HCT116 (cell line): ENCODE results near the gene TMEM86A. TPM values are rescaled to one million over a fixed set of nuclear protein-coding genes. Genes with fewer than 3 reads are reported as not detected.

Experiments used
- ATAC-seq: fragments of 200-7000 bp; cut with Tn5 transposase; 2 replicates; pipeline ENCODE4 v1.9.1; 2020; ENCODE audit warnings: mild to moderate bottlenecking, moderate library complexity
- BruUV-seq: library from RNA; stranded (reverse); fragments of 400-500 nt; replicated peaks from 2 replicates; lab custom pipeline; 2021; lab: Mats Ljungman, UMichigan
- CTCF ChIA-PET: fragments of 300-600 bp; sonication (Branson Sonifier 250); formaldehyde crosslinking; loops from one replicate; lab custom pipeline; 2021; ENCODE audit warnings: antibody characterized with exemption; lab: Charles Lee
- POLR2A ChIA-PET: fragments of 300-600, 350-600 bp; sonication (Branson Sonifier 250); formaldehyde crosslinking; loops from one replicate; lab custom pipeline; 2021; ENCODE audit warnings: antibody characterized with exemption; lab: Charles Lee
- RAD21 ChIA-PET, 2 experiments: fragments of 300-600 bp; sonication (Branson Sonifier 250); formaldehyde crosslinking; loops; one replicate each; lab custom pipeline; 2023; ENCODE audit warnings: low total read pairs in 2 of 2; ENCODE audit not compliant: uncharacterized antibody in 2 of 2, unreplicated experiment in 2 of 2, low non-redundant PET in 1 of 2; lab: Charles Lee
- DNase-seq: peaks from one replicate; pipeline ENCODE4 v3.0.0-alpha.2; 2010; ENCODE audit warnings: low read depth, low spot score
- H2AFZ ChIP-seq: fragments of 200-600 bp; shearing (Covaris generic), sonication (generic); 2 replicates; pipeline ENCODE4 v1.6.1; 2017; ENCODE audit warnings: low read depth, mixed run types, mixed read lengths, antibody characterized with exemption, low read length; ENCODE audit not compliant: poor library complexity, severe bottlenecking
- H3K27ac ChIP-seq: 2 replicates; pipeline ENCODE4 v1.5.1; 2012; ENCODE audit warnings: low read depth, low read length
- H3K27me3 ChIP-seq: fragments of 200-600 bp; sonication (generic); 2 replicates; pipeline ENCODE4 v1.6.1; 2016; ENCODE audit warnings: mixed run types, low read length, mixed read lengths; ENCODE audit not compliant: insufficient read depth
- H3K36me3 ChIP-seq, 2 experiments: fragments of 200-500 bp in 1 of 2; fragments of 200-600 bp in 1 of 2; sonication (Bioruptor generic) in 1 of 2; sonication (generic) in 1 of 2; 2 replicates each; pipeline versions ENCODE4 v1.5.1 to v1.6.1; 2014 to 2016; ENCODE audit warnings: low read length in 2 of 2, inconsistent platforms in 1 of 2, mixed read lengths in 1 of 2, mixed run types in 1 of 2; ENCODE audit not compliant: insufficient read depth in 2 of 2, control insufficient read depth in 1 of 2
- H3K4me1 ChIP-seq, 2 experiments: fragments of 200-600 bp in 1 of 2; sonication (generic) in 1 of 2; 2 replicates each; pipeline versions ENCODE4 v1.5.1 to v1.6.1; 2012 to 2017; ENCODE audit warnings: low read length in 2 of 2, inconsistent platforms in 1 of 2, mild to moderate bottlenecking in 1 of 2, mixed read lengths in 1 of 2, mixed run types in 1 of 2, moderate library complexity in 1 of 2; ENCODE audit not compliant: insufficient read depth in 2 of 2, control insufficient read depth in 1 of 2
- H3K4me2 ChIP-seq: fragments of 200-600 bp; sonication (generic); 2 replicates; pipeline ENCODE4 v1.6.1; 2017; ENCODE audit warnings: mixed run types, low read length, mixed read lengths
- H3K4me3 ChIP-seq, 2 experiments: fragments of 200-600 bp in 1 of 2; sonication (generic) in 1 of 2; replicated peaks in 1 of 2; 2 replicates each; pipeline ENCODE4 v1.5.1; 2011 to 2016; ENCODE audit warnings: low read length in 2 of 2, control low read depth in 1 of 2, low read depth in 1 of 2, mild to moderate bottlenecking in 1 of 2, mixed read lengths in 1 of 2, mixed run types in 1 of 2
- H3K79me2 ChIP-seq: fragments of 200-600 bp; sonication (generic); 2 replicates; pipeline ENCODE4 v1.6.1; 2017; ENCODE audit warnings: mild to moderate bottlenecking, mixed run types, low read length, moderate library complexity, mixed read lengths; ENCODE audit not compliant: insufficient read depth
- H3K9ac ChIP-seq: fragments of 200-600 bp; sonication (generic); 2 replicates; pipeline ENCODE4 v1.6.1; 2016; ENCODE audit warnings: low read length, mixed read lengths
- H3K9me2 ChIP-seq: fragments of 200-600 bp; sonication (generic), shearing (Covaris generic); 2 replicates; pipeline ENCODE4 v1.6.1; 2017; ENCODE audit warnings: mixed run types, mild to moderate bottlenecking, moderate library complexity; ENCODE audit not compliant: insufficient read depth
- H3K9me3 ChIP-seq, 2 experiments: fragments of 200-500 bp in 1 of 2; fragments of 200-600 bp in 1 of 2; sonication (Bioruptor generic) in 1 of 2; sonication (generic) in 1 of 2; 2 replicates each; pipeline ENCODE4 v1.6.1; 2014 to 2017; ENCODE audit warnings: low read length in 2 of 2, mixed read lengths in 2 of 2, inconsistent platforms in 1 of 2, low read depth in 1 of 2, mild to moderate bottlenecking in 1 of 2, mixed run types in 1 of 2, moderate library complexity in 1 of 2; ENCODE audit not compliant: control insufficient read depth in 1 of 2, insufficient read depth in 1 of 2
- H4K20me1 ChIP-seq: fragments of 200-600 bp; sonication (generic), shearing (Covaris generic); 2 replicates; pipeline ENCODE4 v1.6.1; 2017; ENCODE audit warnings: mixed run types, mild to moderate bottlenecking, moderate library complexity; ENCODE audit not compliant: insufficient read depth
- CBX3 ChIP-seq: IDR thresholded peaks from 2 replicates; pipeline ENCODE4 v1.6.1; 2012; ENCODE audit warnings: low read depth
- CTCF ChIP-seq, 3 experiments: fragments of 200-600 bp in 1 of 3; sonication (generic) in 1 of 3; IDR thresholded peaks in 2 of 3; conservative IDR thresholded peaks in 1 of 3; 2 replicates each; pipeline ENCODE4 v1.5.1; 2012 to 2017; ENCODE audit warnings: low read depth in 2 of 3, low read length in 2 of 3, antibody characterized with exemption in 1 of 3, borderline replicate concordance in 1 of 3, control low read depth in 1 of 3, mild to moderate bottlenecking in 1 of 3, mixed read lengths in 1 of 3, mixed run types in 1 of 3, moderate library complexity in 1 of 3; ENCODE audit not compliant: insufficient read depth in 1 of 3
- ELF1 ChIP-seq: IDR thresholded peaks from 2 replicates; pipeline ENCODE4 v1.6.1; 2012; ENCODE audit warnings: low read depth, borderline replicate concordance
- JUND ChIP-seq: IDR thresholded peaks from 2 replicates; pipeline ENCODE4 v1.6.1; 2012
- MAX ChIP-seq: IDR thresholded peaks from 2 replicates; pipeline ENCODE4 v1.6.1; 2012
- POLR2A ChIP-seq: IDR thresholded peaks from 2 replicates; pipeline ENCODE4 v1.7.0; 2011; ENCODE audit warnings: borderline replicate concordance; ENCODE audit not compliant: insufficient read depth, insufficient read length; ENCODE audit errors: extremely low read depth
- POLR2AphosphoS5 ChIP-seq: IDR thresholded peaks from 2 replicates; pipeline ENCODE4 v1.6.1; 2011; ENCODE audit warnings: mild to moderate bottlenecking, low read depth, low read length, moderate library complexity
- REST ChIP-seq: IDR thresholded peaks from 2 replicates; pipeline ENCODE4 v1.6.1; 2012; ENCODE audit warnings: low read depth
- SP1 ChIP-seq: IDR thresholded peaks from 2 replicates; pipeline ENCODE4 v1.6.1; 2012; ENCODE audit warnings: low read depth
- SRF ChIP-seq: IDR thresholded peaks from 2 replicates; pipeline ENCODE4 v1.6.1; 2012; ENCODE audit warnings: low read depth
- TCF7L2 ChIP-seq: IDR thresholded peaks from 2 replicates; pipeline ENCODE4 v1.7.0; 2011; ENCODE audit warnings: borderline replicate concordance, inconsistent platforms; ENCODE audit not compliant: insufficient read depth, insufficient read length; ENCODE audit errors: extremely low read depth
- YY1 ChIP-seq: IDR thresholded peaks from 2 replicates; pipeline ENCODE4 v1.6.1; 2011; ENCODE audit warnings: low read length, low read depth, moderate library complexity, mild to moderate bottlenecking; ENCODE audit not compliant: insufficient replicate concordance; ENCODE audit errors: extremely low read depth
- ZNF274 ChIP-seq: fragments of 200-500 bp; sonication (Bioruptor generic); IDR thresholded peaks from 2 replicates; pipeline ENCODE4 v1.6.1; 2014; ENCODE audit warnings: mild to moderate bottlenecking, low read depth, low read length, inconsistent platforms
- intact Hi-C: fragments of 100-400 bp; cut with micrococcal nuclease; formaldehyde crosslinking; loops from 2 replicates; pipeline ENCODE4 v1.10.0; 2022
- total RNA-seq: library from RNA; stranded (reverse); gene quantifications from one replicate; pipeline ENCODE4 v1.2.1, GENCODE V29; 2021; ENCODE audit not compliant: unreplicated experiment

The TMEM86A gene
- total RNA-seq, 1 experiment from 2014 or later, result 2.0 TPM

GRCh38 chr11:18730020-18730419 lies 31.4 kb downstream of the TMEM86A start:
- no peak overlapping the region for H3K9ac ChIP-seq
- H3K36me3 ChIP-seq, result no peaks in the 10 kb centered on the region
- H2AFZ ChIP-seq, result no peak overlapping the region
- H3K27me3 ChIP-seq, result no peaks in the 10 kb centered on the region
- no TSS peak for BruUV-seq
- H3K79me2 ChIP-seq, result no peaks in the 10 kb centered on the region
- ChIA-PET POLR2A (no interaction called here), RAD21 (no interaction called here)
- no peak overlapping the region for H3K4me3 ChIP-seq
- no peak overlapping the region for H3K4me2 ChIP-seq
- peaks cover 0 to 8% of the 10 kb centered on the region in 2 experiments; a peak in 2 of 4 replicates for H3K4me1 ChIP-seq
- H3K9me2 ChIP-seq, result no peaks in the 10 kb centered on the region
- no peak for ATAC-seq
- no peaks in the 10 kb centered on the region for H4K20me1 ChIP-seq
- TF ChIP-seq JUND (no peak), TCF7L2 (no peak), MAX (no peak), YY1 (no peak), POLR2AphosphoS5 (no peak), REST (no peak), CBX3 (no peak), SRF (no peak), POLR2A (no peak), SP1 (no peak), ELF1 (no peak), CTCF (IDR thresholded peaks at IDR 0.05 in 2 of 3, conservative IDR thresholded peaks at IDR 0.05 in 1 of 3; ENCODE audit: borderline replicate concordance in 1 of 3, insufficient read depth in 1 of 3, low read depth in 2 of 3, low read length in 2 of 3) (no peak), ZNF274 (no peak)
- TF ChIP-seq, all 23 proteins: peak for 0
- CTCF ChIA-PET, result no interaction called here
- Histone ChIP-seq H3K27ac (no peak overlapping the region), H3K9me3 (no peaks in the 10 kb centered on the region)
- DNase-seq, result no peak
- intact Hi-C loops, result no loop called here
